ENCODE data around the gene KRTAP4-6.
"Not testable (repeated sequence)": the region's sequence is repeated elsewhere in the genome, so short reads cannot be mapped to it uniquely, and the experiment has no call there.

The KRTAP4-6 gene

GRCh38 chr17:41140360-41141131, at the start of gene KRTAP4-6:
TSS of gene KRTAP4-6 (minus strand) at chr17:41140544. CDS start at chr17:41140487, 57 bp downstream.
- no peak for DNase-seq

GRCh38 chr17:41189837-41190318, 49.5 kb upstream of the KRTAP4-6 start, which contains the start of gene KRTAP9-1:
TSS of gene KRTAP9-1 (plus strand) at chr17:41189887. CDS start at chr17:41189887, 0 bp downstream.
- DNase-seq, result not testable (repeated sequence)

GRCh38 chr17:41186872-41187271, 46.5 kb upstream of the KRTAP4-6 start:
- DNase-seq, result no peak

GRCh38 chr17:41185001-41185400, 44.7 kb upstream of the KRTAP4-6 start:
- no peak for DNase-seq

- DNase-seq, result no peak
Observed at GRCh38 chr17:41184480-41184961, 44.2 kb upstream of the KRTAP4-6 start, which contains the start of gene KRTAP4-1. TSS of gene KRTAP4-1 (minus strand) at chr17:41184911. CDS start at chr17:41184854, 57 bp downstream.

DNA sequence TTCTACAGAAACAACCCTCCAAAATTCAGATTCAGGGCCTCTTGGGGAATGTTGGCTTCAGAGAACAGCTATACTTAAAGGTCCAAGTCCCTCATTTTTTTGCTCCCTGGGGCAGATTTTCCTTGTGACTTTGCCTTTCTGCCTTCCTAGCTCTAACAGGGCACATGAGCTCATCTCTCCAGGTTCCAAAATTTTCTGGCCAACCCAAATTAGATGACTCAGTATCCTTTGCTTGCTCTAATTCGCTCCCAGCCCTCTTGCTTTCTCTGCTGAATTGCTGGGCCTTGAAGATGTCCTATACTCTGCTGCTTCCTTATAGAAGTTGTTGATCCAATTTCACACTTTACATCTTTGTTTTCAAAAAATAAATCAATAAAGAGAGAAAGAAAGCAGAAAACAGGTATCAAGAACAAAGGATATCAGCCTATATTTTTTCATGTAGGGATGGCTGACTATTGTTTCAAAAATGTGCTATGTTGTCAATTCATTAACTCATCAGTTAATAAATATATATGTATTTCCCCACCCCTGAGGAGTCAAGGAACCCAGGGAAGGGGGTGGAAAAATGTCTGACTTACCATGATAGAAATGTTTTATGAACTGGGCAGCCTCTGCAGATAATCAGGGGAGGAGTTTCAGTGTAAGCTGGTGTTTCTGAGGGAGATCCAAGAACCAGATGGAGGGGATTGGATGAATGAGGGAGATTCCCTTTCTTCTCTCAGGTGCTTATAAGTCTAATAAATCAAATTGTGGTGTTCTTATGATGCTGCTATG, 38.7 kb upstream of the KRTAP4-6 start:
- DNase-seq, result no peak

DNA sequence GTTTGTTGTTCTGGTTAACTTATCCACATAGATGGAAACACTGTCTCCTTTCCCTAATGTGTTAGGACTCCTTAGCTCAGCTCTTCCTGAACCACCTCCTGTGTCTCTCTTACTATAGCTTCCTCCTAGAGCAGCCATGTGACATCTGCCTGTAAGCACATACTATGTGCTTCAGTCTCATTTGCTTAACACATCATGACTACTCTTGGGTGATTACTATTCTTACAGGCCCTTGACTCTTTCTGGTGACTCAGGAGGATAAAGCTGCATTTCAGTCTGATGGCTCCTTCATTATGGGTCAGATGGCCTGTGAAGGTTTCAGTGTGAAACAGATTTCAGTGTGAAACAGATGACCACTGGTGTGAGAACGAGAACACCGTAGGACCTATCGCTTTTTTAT, 38.0 kb upstream of the KRTAP4-6 start:
- DNase-seq, result no peak

DNA sequence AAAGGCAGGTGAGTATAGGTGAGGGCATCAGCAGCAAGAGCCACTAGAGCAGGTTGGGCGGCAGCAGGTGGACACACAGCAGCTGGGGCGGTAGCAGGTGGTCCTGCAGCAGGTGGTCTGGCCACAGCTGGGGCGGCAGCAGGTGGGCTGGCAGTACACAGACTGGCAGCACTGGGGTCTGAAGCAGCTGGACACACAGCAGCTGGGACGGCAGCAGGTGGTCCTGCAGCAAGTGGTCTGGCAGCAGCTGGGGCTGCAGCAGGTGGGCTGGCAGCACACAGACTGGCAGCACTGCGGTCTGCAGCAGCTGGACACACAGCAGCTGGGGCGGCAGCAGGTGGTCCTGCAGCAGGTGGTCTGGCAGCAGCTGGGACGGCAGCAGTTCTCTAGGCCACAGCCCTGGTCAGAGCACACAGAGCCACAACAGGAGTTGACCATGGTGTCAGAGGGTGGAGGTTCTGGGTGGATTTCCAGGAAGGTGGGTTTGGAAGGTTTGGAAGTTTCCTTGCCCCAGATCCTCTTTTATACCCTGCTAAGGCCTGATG, 37.5 kb upstream of the KRTAP4-6 start, which contains the start of gene KRTAP4-2:
Gene KRTAP4-2, minus strand, starts transcription at position 495 of the 545 bp plus-strand sequence. Its CDS starts 57 bp downstream, at position 438.
- DNase-seq, result no peak

DNA sequence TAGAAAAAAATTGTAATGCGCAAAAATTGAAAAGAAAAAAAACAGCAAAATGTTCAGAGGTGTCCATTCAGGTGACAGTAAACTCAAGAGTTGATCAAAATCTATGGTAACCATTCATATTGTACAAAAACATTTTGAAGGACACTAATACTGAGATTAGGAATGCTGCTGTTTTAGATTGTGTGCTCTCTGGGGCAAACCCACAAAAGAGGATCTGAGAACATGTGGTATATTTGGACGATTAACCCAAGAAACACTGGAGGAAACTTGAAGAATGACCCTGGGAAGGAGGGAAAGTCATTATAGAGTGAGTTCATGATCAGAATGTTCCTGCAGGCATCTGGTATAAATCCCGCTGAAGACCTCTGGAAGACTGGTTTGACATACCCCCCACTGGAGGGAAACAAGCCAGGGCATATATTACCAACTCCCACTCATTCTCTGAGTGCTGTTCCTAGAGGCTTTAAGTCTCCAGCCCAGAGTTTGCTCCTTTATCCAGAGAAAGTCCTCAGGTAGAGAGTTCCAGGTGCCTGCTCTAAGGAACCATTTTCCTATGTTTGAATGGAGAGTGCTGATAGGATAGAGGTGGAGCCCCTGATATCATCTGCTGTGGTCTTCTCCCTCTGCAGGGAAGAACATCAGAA, 36.5 kb upstream of the KRTAP4-6 start:
- DNase-seq, result no peak

GRCh38 chr17:41171886-41172285, 31.5 kb upstream of the KRTAP4-6 start:
- no peak for DNase-seq

GRCh38 chr17:41168121-41168520, 27.8 kb upstream of the KRTAP4-6 start, which contains the start of gene KRTAP4-3:
TSS of gene KRTAP4-3 (minus strand) at chr17:41168221. CDS start at chr17:41168172, 49 bp downstream.
- DNase-seq, result no peak

- DNase-seq, result no peak
Observed at GRCh38 chr17:41167561-41167960, 27.2 kb upstream of the KRTAP4-6 start.

DNA sequence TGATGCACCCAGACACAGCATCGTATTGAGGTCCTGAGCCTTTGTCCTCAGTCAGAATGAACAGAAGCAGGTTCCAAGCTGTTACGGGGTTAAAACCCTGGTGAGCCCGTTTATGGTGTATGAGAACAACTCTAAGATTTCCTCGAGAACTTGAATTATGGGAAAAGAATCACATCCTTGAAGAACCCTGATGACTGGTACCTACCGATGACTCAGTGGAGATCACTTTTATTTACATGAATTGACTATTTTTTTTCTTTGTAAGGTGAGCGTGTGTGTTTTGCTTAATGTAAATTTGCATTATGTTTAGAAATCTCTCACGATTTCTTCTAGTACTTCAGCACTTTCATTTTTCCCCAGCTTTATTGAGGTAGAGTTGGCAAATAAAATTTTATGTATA, 23.5 kb upstream of the KRTAP4-6 start:
- no peak for DNase-seq

GRCh38 chr17:41160648-41161047, 20.3 kb upstream of the KRTAP4-6 start, which contains the start of gene KRTAP4-4:
TSS of gene KRTAP4-4 (minus strand) at chr17:41160748. CDS start at chr17:41160691, 57 bp downstream.
- DNase-seq, result no peak

DNA sequence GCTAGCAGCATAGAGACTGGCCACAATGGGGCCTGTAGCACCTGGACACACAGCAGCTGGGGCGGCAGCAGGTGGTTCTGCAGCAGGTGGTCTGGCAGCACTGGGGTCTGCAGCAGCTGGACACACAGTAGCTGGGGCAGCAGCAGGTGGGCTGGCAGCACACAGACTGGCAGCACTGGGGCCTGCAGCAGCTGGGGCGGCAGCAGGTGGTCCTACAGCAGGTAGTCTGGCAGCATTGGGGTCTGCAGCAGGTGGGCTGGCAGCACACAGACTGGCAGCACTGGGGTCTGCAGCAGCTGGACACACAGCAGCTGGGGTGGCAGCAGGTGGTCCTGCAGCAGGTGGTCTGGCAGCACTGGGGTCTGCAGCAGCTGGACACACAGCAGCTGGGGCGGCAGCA, 19.8 kb upstream of the KRTAP4-6 start:
- not testable (repeated sequence) for DNase-seq

DNA sequence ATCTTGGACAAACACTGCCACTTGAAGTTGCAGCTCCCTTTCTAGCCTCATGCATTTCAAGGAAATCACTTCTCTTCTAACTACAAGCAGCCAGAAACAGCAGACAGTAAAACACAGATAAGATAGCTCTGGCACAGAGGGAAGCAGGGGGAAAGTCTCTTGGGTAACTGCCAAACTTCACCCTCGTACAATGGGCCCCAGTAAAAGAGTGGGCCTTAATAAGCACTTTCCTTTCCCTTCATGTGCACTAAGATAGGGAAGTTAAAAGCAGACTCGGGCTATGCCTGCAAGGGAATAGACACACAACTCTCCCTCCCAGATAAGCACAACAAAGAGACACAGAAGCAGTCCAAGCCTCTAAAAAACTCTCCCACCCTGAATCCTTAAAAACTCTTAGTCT, 13.5 kb upstream of the KRTAP4-6 start:
- no peak for DNase-seq

- no peak for DNase-seq
Observed at GRCh38 chr17:41151525-41151924, 11.2 kb upstream of the KRTAP4-6 start.

DNA sequence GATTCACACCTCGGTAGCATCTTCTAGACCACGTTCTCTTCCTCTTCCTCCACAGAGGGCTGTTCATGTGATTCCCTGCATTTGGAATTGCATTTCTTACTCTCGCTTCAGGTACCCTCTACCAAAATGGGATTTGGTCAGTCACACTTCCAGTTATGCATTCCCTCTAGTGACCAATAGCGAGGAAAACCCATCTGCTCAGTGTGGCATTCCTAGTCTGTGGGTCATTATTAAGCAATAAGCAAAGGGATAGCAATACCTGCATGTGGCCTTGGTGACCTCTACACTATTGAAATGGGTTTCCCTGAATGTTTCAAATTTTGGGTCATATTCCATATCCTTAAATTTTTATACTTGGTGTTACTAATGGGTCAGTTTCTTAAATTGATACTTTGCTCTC, 9.7 kb upstream of the KRTAP4-6 start:
- DNase-seq, result no peak

DNA sequence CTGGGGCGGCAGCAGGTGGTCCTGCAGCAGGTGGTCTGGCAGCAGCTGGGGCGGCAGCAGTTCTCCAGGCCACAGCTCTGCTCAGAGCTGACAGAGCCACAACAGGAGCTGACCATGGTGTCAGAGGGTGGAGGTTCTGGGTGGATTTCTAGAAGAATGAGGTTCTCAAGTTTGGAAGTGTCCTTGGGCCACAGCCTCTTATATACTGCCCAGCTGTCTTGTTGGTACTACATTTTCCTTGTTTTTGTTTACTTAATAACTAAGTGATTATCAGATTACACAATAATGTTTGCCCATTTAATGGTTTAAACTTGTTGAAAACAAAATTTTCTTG, 9.3 kb upstream of the KRTAP4-6 start, which contains the start of gene KRTAP4-5:
Gene KRTAP4-5, minus strand, starts transcription at position 174 of the 334 bp plus-strand sequence. Its CDS starts 58 bp downstream, at position 116.
- DNase-seq, result no peak

- not testable (repeated sequence) for DNase-seq
Observed at GRCh38 chr17:41148971-41149651, 8.8 kb upstream of the KRTAP4-6 start.

DNA sequence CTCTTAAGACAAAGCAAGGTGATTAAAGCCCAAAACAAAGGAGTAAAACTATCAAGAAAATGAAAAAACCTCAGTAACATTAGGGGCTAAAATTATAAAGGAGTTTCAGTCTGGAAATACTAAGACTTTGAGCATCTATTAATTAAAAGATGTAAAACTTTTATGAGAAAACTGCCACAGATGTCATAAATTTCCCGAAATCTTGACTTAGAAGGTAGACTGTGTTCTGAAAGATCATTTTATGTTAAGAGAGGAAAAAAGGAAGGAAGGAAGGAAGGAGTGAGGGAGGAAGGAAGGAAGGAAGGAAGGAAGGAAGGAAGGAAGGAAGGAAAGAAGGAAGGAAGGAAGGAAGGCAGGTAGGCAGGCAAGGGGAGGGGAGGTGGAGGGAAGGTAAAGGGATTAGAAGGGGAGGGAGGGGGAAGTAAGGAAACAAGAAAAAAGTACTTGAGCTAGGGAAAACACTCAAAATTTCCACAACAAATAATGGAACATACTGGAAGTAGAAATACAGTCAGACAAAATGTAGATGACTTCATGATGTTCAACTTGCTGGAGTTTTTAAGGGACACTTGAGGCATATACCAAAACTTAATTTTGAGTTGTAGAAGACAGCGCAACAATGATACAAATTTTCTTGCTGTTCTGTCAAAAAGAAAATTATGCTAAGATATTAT, 7.3 kb upstream of the KRTAP4-6 start:
- no peak for DNase-seq

Data from KG1 (cell line).